ENCODE data around the gene OR7A17.

The OR7A17 gene
- total RNA-seq, result 0 to 0.07 (median 0) reads per million in 18 experiments

- no peak for DNase-seq
Measured at GRCh38 chr19:14886032-14886431, at the start of gene OR7A17. Gene OR7A17, minus strand, starts transcription at chr19:14886132. Its CDS starts 4,777 bp downstream, at chr19:14881355.

DNA sequence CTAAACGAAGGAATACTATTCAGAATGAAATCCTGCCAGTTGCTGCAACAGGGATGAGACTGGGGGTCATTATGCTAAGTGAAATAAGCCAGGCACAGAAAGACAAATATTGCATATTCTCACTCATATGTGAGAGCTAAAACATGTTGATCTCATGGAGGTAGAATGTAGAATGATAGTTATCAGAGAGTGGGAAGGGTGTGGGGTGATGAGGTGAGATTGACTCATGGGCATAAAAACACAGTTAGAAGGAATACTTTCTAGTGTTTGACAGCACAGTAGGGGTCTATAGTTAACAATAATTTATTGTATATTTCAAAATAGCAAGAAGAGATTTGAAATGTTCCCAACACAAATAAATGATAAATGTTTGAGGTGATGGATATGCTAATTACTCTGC is 47.6 kb upstream of the OR7A17 start:
- no peak for DNase-seq

GRCh38 chr19:14916848-14917247 is 30.9 kb upstream of the OR7A17 start:
- DNase-seq, result no peak

GRCh38 chr19:14915116-14915515 is 29.2 kb upstream of the OR7A17 start:
- no peak for DNase-seq

DNA sequence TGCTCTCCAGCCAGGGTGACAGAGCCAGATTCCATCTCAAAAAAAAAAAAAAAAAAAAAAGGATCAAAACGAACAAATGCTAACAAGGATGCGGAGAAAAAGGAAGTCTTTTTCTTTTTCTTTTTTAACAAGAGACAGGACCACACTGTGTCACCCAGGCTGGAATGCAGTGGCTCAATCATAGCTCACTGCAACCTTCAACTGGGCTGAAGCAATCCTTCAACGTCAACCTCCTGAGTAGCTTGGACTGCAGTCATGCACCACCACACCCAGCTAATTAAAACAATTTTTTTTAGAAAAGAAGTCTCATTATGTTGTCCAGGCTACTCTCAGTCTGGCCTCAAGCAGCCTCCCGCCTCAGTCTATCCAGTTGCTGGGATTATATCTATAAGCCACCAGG is 20.8 kb upstream of the OR7A17 start:
- no peak for DNase-seq

GRCh38 chr19:14901675-14902260 is 15.8 kb upstream of the OR7A17 start:
- no peak for DNase-seq

DNA sequence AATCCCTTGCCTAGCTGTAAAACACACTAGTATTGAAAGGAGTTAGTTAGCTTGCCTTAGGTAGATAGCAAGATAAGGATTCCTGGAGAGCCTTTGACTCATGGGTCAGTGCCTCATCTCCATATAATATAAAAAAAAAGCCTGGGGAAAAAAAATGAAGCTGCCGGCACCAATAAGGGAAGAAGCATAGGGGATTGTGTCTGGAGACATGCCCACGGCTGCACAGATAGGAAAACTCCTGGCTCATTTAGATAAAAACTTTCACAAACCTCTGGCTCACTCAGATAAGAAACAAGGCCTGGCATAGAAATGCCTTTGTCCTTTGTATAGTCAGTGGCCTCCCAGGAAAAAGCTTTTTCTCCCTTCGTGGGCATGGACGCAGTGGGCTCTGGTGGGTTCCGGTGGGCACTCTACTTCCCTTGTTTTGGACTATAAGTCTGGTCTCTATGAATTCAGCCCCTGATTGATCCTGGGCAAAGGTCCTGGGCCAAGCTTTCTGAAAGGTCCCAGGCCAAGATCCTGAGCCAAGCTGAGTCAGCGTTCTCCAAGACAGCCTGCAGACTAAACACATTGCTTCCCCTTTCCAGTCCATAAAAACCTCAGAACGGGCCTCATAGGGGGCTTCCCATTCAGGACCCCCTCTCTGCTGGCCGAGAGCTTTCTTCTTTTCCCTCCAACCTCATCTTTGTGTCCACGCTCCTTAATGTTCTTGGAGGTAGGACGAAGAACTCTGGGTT is 4.9 kb upstream of the OR7A17 start:
- DNase-seq, result peak; percentile 11 to 14

DNA sequence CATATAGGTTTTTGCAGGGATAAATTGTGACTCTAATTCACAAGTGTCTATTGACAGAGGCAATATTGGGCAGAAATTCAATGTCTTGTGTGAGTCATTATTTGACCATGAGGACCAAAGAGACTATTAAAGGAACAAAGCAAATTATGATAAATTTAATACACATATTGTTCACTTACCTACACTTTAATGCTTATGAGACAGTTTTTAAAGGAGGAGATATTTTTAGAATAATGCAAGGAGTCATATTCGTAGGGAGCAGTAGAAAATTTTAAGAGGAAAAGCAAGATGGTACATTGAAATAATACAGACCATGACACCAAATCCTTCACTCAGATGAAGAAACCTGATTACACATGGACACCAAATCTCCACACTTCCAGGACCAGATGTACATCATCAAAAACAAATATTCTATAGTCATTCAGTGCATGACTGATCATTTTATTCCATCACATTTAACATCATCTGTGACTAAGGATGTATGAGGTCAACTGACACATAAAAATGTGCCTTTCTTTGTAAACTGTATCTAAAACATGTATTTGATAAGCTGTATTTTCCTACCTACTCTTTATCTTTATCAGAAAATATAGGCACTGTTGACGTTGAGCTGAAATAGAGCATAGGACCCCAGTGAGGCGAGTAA is 4.2 kb upstream of the OR7A17 start:
- DNase-seq, result no peak

GRCh38 chr19:14871619-14872230 is 14.2 kb downstream of the OR7A17 start:
- DNase-seq, result peak; percentile 13 to 50

DNA sequence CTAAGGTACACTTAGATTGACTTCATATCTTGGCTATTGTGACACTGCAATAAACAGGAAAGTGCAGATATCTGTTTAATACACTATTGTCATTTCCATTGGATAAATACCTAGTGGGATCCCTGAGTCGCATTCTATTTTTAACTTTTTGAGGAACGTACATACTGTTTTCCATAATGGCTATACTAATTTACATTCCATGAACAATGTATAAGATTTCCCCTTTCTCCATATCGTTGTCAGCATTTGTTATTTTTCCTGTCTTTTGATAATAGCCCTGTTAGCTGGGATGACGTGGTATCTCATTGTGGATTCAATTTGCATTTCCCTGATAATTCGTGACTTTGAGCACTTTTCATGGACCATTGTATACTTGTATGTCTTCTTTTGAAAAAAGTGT is 17.4 kb downstream of the OR7A17 start:
- no peak for DNase-seq

GRCh38 chr19:14848822-14849221 is 37.1 kb downstream of the OR7A17 start, which contains the start of gene OR7A10:
Gene OR7A10, minus strand, starts transcription at chr19:14848922. Its CDS starts 7,045 bp downstream, at chr19:14841877.
- DNase-seq, result no peak

- DNase-seq, result no peak
Measured at GRCh38 chr19:14843578-14843977, 42.4 kb downstream of the OR7A17 start.

DNA sequence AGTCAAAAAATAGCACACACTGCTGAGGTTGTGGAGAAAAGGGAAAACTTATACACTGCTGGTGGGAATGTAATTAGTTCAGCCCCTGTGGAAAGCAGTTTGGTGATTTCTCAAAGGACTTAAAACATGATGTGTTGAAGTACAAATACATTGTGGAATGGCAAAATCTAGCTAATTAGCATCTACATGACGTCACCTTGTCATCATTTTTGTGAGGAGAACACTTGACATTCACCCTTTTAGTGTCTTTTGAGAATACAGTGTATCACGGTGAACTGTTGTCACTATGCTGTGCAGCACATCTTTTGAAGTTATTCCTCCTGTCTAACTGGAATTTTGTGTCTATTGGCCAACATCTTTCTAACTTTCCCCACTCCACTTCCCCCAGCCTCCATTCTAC is 42.8 kb downstream of the OR7A17 start:
- no peak for DNase-seq

DNA sequence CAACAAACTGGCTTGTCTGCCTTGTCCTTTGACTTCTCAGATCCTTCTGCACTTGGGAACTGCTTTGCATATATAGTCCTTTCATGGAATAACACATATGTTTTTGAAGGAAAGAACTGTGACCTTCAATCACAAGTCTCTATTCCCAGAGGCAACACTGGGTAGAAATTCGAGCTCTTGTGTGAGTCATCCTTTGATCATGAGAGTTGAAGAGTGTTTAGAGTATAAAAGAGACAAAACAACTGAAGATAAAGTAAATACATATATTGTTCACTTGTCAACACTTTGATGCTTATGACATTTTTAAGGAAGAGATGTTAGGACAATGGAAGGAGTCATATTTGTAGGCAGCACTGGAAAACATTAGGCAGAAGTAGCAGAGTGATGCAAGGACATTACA is 45.7 kb downstream of the OR7A17 start:
- no peak for DNase-seq

DNA sequence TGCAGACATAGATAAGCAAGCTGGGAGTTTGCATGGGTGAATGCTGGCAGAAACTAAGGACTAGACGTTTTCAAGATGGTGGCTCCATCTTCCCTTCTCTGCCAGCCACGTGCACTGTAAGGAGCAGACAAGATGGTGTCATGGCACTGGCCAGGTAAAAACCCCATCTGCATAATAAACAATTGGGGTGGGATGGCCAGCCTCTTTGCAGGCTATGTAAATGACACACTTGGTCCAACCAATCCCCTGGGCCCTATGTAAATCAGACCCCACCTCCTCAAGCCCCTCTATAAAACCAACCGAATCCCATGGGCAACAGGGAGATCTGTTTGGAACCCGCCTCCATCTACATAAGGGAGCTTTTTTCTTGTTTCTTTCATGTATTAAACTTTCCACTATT is 48.5 kb downstream of the OR7A17 start:
- no peak for DNase-seq

DNA sequence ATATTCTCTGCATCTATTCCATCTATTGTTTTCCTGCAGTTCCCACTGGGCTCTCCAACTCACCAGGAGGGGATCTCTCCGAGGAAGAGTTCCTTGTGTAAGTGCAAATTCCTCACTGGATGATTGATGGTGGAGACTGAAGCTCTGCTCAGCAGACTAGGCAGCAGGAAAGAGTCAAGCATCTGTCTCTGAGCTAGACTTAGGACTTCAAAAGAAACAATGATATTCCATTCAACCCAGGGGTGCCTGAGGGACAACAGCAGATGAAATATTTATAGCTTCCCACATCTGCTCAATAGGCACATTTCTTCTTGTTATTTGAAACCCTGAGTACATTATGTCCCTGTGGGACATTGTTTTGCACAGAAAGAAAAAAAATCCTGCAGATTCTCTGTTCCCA is 50.9 kb downstream of the OR7A17 start, which contains the start of the genes OR7A5 and OR7C1:
OR7A5 (minus strand) TSS at position 175 of the 400 bp plus-strand sequence. CDS start 6,944 bp downstream, outside the sequence.
OR7C1 (minus strand) TSS at position 175 of the 400 bp plus-strand sequence. CDS start 35,049 bp downstream, outside the sequence.
- no peak for DNase-seq

DNA sequence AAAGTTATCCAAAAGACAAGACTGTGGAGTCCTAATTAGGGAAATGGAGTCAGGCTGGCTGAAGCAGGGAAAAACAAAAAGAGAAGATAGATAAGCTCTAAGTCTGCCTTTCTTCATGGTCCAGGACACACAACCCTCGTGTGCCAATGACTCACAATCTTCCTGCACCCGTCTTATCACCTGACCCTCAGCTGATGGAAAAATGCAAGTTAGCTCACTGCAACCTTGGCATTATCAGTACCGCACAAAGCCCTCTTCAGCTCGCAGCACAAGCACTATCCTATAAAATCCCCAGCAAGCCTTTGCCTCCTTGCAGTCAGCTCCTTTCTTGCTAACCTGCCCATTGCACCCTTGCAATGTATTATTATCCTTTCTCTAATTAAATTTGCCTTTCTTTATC is 55.2 kb downstream of the OR7A17 start:
- DNase-seq, result peak in 1 of 2 donors; percentile 2

Measured in inflammatory macrophage (primary cell).